ENCODE data around the gene PFDN6.

GRCh38 chr6:33243476-33243875, 45.9 kb upstream of the PFDN6 start:
- TF ChIP-seq CTCF (IDR thresholded peaks at IDR 0.05 in 2 of 3, conservative IDR thresholded peaks at IDR 0.05 in 1 of 3; ENCODE audit: borderline replicate concordance in 1 of 3, insufficient read depth in 1 of 3, low read depth in 2 of 3, low read length in 2 of 3) = no peak
- TF ChIP-seq REST (IDR thresholded peaks at IDR 0.05; ENCODE audit: low read depth) = no peak
- TF ChIP-seq POLR2A (IDR thresholded peaks at IDR 0.05; ENCODE audit: borderline replicate concordance, extremely low read depth, insufficient read depth, insufficient read length) = no peak
- TF ChIP-seq POLR2AphosphoS5 (IDR thresholded peaks at IDR 0.05; ENCODE audit: low read depth, low read length) = no peak
- TF ChIP-seq CBX3 (IDR thresholded peaks at IDR 0.05; ENCODE audit: low read depth) = no peak
- no peak for TF ChIP-seq ZNF274 (IDR thresholded peaks at IDR 0.05; ENCODE audit: low read depth, low read length)
- TF ChIP-seq EGR1 (IDR thresholded peaks at IDR 0.05; ENCODE audit: low read depth) = no peak
- no peak for TF ChIP-seq SP1 (IDR thresholded peaks at IDR 0.05; ENCODE audit: low read depth)
- TF ChIP-seq CEBPB (IDR thresholded peaks at IDR 0.05; ENCODE audit: low read depth) = no peak
- TF ChIP-seq SRF (IDR thresholded peaks at IDR 0.05; ENCODE audit: low read depth) = no peak
- no peak for TF ChIP-seq ZBTB33 (IDR thresholded peaks at IDR 0.05; ENCODE audit: extremely low read depth, insufficient replicate concordance, low read length)
- no peak for TF ChIP-seq YY1 (IDR thresholded peaks at IDR 0.05; ENCODE audit: extremely low read depth, insufficient replicate concordance, low read depth, low read length)
- no peak for TF ChIP-seq EZH2 (IDR thresholded peaks at IDR 0.05)
- no peak for TF ChIP-seq EZH2phosphoT487 (IDR thresholded peaks at IDR 0.05; ENCODE audit: borderline replicate concordance)
